Activated CD4-positive, alpha-beta T cell treated with anti-CD3 and anti-CD28 coated beads, Interleukin-2, Interleukin-6, amounts not matched to agents 100 ng/mL and 50 ng/mL, durations not matched to agents 16 hours and 8 hours (primary cell): ENCODE results near the gene TTC23L.
"Not testable (repeated sequence)": the region's sequence is repeated elsewhere in the genome, so short reads cannot be mapped to it uniquely, and the experiment has no call there.

Experiments
- DNase-seq: peaks from one replicate; pipeline ENCODE4 v3.0.0-alpha.2; 2020

Gene TTC23L

GRCh38 chr5:34881246-34881645 is 42.3 kb downstream of the TTC23L start:
- no peak for DNase-seq

- DNase-seq: peak; percentile 1
Measured at GRCh38 chr5:34886392-34887119, 47.6 kb downstream of the TTC23L start.

- no peak for DNase-seq
Measured at GRCh38 chr5:34889394-34889793, 50.4 kb downstream of the TTC23L start.

- no peak for DNase-seq
Measured at GRCh38 chr5:34891981-34892380, 53.0 kb downstream of the TTC23L start.

GRCh38 chr5:34892414-34892813 is 53.5 kb downstream of the TTC23L start:
- DNase-seq: no peak

GRCh38 chr5:34894716-34895115 is 55.8 kb downstream of the TTC23L start:
- no peak for DNase-seq

GRCh38 chr5:34895641-34896419 is 56.9 kb downstream of the TTC23L start:
- DNase-seq: no peak

- no peak for DNase-seq
Measured at GRCh38 chr5:34897646-34898045, 58.7 kb downstream of the TTC23L start.

GRCh38 chr5:34898258-34898895 is 59.4 kb downstream of the TTC23L start:
- peak; percentile 65 for DNase-seq

GRCh38 chr5:34899066-34899465 is 60.1 kb downstream of the TTC23L start:
- DNase-seq: no peak

GRCh38 chr5:34900652-34901051 is 61.7 kb downstream of the TTC23L start:
- DNase-seq: no peak

GRCh38 chr5:34903260-34903659 is 64.3 kb downstream of the TTC23L start:
- DNase-seq: no peak

GRCh38 chr5:34905564-34905963 is 66.6 kb downstream of the TTC23L start:
- no peak for DNase-seq

GRCh38 chr5:34913072-34913471 is 74.1 kb downstream of the TTC23L start:
- no peak for DNase-seq

GRCh38 chr5:34914671-34915138 is 75.7 kb downstream of the TTC23L start:
- peak; percentile 36 for DNase-seq

GRCh38 chr5:34915139-34915855 is 76.3 kb downstream of the TTC23L start, which contains the start of the genes BRIX1 and RAD1:
TSS of gene BRIX1 (plus strand) at chr5:34915711. CDS start at chr5:34915739, 28 bp downstream.
TSS of gene RAD1 (minus strand) at chr5:34915504. CDS start at chr5:34914892, 612 bp downstream.
- DNase-seq: peak; percentile 98

GRCh38 chr5:34915856-34916192 is 76.9 kb downstream of the TTC23L start:
- no peak for DNase-seq

GRCh38 chr5:34916518-34916917 is 77.6 kb downstream of the TTC23L start:
- DNase-seq: no peak

GRCh38 chr5:34918025-34918424 is 79.1 kb downstream of the TTC23L start:
- peak; percentile 21 for DNase-seq

GRCh38 chr5:34919077-34919476 is 80.1 kb downstream of the TTC23L start:
- DNase-seq: no peak

- not testable (repeated sequence) for DNase-seq
Measured at GRCh38 chr5:34923256-34923655, 84.3 kb downstream of the TTC23L start.

- peak; percentile 83 for DNase-seq
Measured at GRCh38 chr5:34923694-34924461, 84.9 kb downstream of the TTC23L start.
